GM19023 (cell line): Measurements from ENCODE around the gene BTD.
"Not testable (repeated sequence)": the region's sequence is repeated elsewhere in the genome, so short reads cannot be mapped to it uniquely, and the experiment has no call there.

ENCODE experiments used
- ATAC-seq: cut with Tn5 transposase; IDR thresholded peaks from one replicate; pipeline ENCODE4 v1.9.1; 2021; ENCODE audit warnings: mild to moderate bottlenecking, moderate library complexity; ENCODE audit not compliant: unreplicated experiment

BTD gene

GRCh38 chr3:15602816-15603215 is 1.3 kb downstream of the BTD start:
- not testable (repeated sequence) for ATAC-seq

GRCh38 chr3:15604584-15604983 is 3.0 kb downstream of the BTD start:
- ATAC-seq: not testable (repeated sequence)

DNA sequence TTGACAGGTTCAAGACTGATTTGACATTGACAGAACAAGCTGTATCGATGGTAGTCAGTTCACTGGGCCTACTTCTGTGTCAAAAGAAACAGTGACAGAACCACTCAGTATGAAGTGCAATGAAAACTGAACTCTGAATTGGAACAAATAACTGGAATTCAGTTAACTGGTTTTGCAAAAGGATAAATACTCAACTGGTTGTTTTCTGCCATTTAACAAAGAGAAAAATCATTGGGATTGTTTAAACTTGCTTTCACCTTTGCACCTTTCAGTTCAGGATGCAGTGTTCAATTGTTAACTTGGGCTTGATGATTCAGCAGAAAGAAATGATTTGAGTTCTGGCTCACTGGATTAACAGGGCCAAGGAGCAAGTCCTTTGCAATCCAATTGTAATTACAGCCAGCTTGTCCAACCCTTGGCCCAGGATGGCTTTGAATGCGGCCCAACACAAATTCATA is 4.9 kb downstream of the BTD start:
- no peak for ATAC-seq

DNA sequence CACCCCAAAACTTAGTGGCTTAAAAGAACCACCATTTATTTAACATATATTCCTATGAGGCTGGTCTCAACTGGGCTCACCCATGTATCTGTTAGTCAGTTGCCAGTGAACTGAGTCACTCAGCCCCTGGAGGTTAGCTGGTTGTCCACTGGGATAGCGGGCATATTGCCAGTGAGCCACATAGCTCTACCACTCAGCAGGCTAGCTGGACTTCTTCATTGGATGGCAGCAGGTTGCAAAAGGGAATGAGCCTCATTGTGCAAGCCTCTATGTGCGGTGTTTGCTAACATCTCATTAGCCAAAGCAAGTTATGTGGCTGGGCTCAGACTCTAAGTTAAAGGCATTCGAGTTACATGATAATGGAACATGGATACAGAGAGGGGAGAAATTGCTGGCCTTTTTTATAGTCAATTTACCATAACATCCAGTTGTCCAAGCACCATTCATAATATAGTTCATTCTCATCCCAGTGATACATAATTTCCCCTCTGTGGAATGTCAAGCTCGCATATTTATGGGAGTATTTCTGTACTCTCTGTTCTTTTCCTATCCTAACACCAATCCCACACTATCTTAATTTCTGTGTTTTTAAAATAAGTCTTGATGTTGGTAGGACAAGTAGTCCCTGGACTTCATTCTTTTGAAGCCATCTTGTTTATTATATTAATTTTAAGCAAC is 8.7 kb downstream of the BTD start:
- ATAC-seq: no peak

DNA sequence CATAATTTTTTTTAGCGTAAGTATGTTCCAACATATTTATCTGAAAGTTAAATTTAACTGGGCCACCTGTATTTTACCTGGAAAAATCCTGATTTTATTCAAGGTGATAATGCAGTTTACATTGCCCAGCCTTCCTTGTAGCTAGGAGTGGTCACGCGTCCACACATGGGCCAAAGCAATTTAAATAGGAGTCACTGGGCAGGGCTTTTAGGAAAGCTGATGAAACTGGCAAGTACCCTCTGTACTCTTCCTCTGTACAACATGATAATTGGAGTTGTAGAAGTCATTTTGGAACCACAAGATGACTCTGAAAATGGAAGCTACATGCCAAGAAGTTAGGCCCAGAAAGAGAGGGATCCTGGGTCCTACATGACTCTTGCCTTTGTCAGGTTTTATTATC is 9.5 kb downstream of the BTD start:
- no peak for ATAC-seq

DNA sequence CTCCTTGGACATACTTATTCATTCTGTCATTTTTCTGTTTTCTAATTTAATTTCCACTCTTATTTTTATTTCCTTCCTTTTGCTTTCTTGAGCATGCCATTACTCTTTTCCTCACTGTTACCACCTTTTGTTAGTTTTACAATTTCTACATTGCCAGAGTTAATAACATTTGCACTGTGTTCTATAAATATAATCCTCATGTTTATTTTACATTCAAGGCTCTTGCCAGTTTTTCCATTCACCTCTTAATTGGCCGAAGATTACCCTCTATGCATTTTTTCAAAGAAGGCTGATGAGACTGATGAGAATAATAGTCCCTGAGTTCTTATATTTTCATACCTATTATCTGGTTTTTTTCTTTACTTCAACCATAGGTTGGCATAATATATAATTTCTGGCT is 10.5 kb downstream of the BTD start:
- no peak for ATAC-seq

DNA sequence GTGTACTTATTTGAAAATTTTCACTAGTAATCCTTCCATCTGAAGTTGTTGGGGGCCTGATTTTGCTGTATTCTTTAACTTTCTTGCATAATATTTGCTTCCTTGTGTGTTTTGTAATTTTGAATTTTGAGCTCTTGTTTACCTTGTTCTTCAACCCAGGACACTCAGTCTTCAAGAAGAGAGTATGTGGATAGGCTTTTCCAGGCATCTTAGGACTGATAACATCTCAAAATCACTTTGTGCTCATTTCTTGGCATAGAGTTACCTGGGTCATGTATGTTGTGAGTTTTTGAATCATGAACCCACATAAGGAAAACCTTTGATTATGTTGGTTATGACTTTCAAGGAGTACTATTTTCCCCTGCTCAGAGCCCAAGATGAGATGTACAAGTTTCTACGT is 13.4 kb downstream of the BTD start:
- ATAC-seq: no peak

DNA sequence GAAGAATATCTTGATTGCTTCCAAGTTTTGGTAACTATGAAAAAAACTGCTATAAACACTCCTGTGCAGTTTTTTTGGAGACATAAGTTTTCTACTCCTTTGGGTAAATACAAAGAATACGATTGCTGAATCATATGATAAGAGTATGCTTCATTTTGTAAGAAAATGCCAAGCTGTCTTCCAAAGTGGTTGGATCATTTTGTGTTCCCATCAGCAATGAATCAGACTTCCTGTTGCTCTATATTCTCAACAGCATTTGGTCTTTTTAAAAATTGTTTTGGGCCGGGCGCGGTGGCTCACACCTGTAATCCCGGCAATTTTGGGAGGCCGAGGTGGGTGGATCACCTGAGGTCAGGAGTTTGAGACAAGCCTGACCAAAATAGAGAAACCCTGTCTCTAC is 14.5 kb downstream of the BTD start:
- no peak for ATAC-seq

GRCh38 chr3:15619659-15620464 is 18.3 kb downstream of the BTD start:
- not testable (repeated sequence) for ATAC-seq

DNA sequence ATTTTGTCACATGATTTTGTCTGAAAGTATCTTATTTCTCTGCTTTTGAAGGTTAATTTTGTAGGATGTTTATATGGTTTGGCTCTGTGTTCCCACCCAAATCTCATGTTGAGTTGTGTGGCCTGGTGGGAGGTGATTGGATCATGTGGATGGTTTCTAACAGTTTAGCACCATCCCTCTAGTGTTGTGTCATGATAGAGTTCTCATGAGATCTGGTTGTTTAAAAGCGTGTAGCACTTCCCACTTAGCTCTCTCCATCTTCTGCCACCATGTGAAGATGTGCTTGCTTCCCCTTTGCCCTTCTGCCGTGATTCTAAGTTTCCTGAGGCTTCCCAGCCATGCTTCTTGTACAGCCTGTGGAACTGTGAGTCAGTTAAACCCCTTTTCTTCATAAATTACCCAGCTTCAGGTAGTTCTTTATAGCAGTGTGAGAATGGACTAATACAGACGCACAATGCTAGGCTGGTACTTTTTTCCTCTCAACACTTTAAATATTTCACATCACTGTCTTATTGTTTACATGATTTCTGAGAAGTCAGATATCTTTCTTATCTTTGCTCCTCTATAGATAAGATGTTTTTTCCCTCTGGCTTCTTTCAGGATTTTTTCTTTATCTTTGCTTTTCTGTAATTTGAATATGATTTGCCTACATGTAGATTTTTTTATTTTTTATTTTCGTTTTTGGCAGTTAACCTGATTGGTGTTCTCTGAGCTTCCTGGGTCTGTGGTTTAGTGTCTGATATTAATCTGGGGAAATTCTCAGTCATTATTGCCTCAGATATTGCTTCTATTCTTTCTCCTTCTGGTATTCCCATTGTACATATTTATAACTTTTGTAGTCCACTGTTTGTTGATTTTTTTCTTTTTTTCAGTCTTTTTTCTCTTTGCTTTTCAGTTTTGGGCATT is 22.2 kb downstream of the BTD start:
- ATAC-seq: no peak

DNA sequence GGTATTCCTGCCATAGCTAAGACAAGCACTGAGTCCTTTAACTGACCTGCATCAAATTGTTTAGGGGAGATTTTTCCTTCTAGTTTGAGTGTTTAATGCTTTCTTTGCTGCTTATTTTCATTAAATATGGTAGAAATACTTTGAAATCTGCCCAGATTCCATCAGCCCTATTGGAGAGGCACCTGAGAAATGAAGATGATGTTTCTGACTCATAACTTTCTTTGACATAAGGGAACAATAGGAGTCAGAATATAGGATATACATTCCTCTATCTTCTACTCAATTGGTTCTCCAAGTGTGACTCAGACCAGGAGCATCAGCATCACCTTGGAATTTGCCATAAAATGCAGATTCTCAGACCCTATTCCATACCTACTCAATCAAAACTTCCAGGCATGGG is 27.4 kb downstream of the BTD start:
- no peak for ATAC-seq

DNA sequence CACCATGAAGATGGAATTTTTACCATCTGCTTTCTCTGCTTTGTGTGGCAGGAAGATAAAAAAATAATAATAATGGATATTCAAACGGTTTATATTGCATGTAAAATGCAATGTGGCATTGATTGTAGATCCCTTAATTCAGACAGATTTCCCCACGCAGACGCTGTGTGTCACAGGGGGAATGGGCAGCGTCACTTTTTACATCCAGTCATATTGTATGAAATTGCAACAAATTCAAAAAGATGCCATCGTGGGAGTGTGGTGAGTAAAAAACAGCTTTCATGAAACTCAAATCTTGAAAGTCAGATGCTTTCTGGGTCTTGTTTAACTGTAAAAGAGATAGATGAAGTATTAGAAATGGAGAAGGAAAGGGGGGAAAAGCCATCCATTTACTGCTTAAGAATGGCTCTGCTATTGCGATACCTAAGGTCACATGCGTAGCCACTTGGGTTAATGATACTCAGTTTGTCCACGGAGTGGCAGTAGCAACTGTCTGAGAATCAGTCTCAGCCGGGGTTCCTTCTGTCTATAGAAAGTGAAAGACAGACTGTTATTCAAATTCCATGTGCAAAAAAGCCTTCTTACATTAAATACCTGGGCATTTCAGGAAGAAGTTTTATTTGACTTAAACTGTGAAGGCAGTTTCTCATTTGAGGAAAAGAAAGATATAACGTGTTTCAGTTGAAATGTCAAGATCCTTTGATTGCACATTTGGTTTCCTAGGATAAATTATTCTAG is 28.5 kb downstream of the BTD start:
- peak; percentile 97 for ATAC-seq

DNA sequence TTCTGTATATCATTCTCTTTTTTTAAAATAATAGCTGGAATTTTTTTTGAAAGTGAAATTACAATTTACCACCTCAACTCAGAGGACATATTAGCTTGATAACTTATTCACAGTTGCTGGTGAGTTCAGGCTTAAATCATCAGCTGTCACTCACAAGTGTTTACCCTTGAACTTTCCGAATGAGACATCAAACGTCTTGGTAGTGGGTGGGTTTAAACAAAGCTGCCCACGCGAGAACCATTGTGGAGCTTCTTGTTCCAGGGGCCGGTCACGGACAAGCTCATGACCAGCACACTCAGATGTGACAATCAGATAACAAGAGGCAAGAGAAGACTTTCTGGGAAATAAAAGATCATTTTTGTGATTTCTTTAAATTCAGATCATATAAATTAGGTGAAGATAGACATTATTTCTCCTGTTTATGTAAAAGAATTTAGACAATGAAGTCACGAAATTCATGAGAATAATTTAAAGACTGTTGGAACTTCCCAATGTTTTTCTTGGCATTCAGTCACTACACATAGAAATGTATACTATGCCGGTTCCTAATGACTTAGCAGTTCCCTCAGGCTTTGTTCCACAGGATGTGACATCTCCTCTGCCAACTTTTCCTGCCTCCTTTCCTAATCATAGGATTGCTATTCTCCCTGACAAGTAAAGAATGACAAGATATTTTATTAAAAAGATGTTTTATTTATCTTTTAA is 29.3 kb downstream of the BTD start:
- ATAC-seq: peak; percentile 63

DNA sequence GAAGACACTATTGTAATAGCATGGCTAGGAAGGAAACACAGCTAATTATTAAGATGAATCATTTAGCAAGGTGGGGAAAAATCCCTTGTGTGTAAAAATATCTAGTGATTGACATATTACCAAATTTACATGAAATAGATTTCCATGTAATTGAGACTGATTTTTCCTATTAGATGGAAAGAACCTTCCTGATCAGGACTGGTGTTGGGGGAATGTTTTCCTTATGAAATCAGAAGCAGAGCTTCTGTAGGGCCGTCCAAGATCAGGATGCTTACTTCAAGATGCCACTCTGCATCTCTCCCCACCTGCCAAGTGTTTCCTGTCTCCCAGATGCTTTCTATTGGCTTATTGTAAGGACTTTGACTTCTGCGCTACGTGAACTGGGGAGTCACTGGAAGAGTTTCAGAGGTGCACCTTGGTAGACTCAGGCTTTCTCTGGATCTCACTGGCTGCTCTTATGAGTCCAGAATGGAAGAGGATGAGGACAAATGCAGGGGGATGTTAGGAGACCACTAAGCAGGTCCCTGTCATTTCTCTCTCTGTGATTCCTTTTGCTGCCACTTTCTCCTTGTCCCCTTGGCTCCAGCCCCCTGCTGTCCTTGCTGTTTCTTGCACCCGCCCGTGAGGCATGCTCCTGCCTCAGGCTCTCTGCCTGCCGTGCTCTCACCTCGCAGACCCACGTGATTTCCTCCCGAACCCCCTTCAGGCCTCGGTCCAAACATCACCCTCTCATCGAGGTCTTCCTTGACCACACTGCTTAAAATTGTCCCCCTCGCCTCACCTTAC is 30.1 kb downstream of the BTD start:
- no peak for ATAC-seq

DNA sequence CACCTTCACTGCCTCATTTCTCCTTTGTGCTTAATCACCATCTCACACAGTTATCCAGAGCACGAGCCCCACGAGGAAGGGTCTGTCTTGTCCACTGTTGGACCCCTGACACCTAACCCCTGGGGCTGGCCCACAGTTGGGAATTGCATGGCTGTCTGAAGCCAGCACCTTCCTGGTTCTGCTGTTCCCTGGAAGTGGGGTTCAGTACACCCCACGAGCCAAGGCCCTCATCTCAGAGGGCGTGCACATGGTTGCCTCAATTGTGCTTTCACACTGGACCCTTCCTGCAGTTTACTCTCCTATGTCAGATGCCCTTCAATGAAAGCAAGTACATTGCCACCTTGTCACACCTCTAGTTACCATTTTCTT is 30.7 kb downstream of the BTD start:
- no peak for ATAC-seq

GRCh38 chr3:15633159-15633558 is 31.6 kb downstream of the BTD start:
- no peak for ATAC-seq

DNA sequence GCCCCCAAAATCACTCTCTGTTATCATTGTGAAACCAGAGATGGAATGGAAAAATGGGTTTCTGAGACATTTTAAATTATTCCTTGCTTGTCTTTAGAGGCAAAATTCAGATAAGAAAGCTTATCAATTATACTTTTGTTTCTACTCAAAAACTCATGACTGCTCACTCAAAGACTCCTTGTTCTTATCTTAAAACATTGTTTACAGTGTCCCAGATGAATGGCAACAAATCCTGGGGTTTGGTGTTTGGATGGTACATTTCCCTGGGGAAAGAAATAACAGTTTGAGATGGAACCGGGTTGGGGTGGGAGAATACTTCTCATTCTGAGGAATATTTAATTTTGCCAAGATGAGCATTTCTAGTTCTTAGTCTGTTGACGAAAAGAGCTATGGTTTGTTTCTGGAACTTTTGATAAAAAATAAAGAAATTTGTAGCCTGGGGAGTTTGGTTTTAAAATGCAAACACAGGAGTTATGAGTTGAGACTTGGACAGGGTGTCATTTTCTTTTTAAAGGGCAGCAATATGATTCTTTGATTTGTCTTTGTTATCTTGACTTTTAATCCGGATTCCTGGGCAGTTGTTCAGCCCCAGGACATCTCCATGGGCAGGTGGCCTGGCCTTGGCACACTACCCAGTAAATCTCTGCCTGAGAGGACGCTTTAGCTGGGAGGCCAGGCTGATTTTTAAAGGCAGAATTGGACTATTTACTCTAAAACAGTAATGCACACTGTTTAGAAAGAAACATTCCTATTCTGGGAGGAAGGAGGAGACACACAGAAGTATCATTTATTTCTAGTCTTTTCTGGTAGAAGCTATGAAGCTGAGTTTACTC is 32.4 kb downstream of the BTD start:
- no peak for ATAC-seq

DNA sequence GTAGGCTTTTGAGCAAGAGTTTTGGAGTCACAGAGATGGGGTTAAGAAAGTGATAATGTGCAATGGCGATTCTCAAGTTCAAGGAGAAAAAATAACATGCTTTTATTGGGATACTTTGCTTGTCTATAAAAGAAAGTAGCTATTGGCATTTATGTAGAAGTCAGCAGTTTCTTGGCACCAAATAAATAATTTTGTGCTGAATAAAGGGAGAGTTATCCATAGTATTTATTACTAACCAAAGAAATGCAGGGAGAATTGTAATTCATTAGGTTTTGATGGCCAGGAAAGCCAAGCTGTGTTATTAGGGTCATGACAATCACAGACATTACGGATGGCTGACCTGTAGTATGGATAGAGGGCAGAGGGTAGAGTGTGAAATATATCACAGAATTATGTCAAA is 33.1 kb downstream of the BTD start:
- no peak for ATAC-seq
